HEK293 (cell line): ENCODE measurements around the gene UNK.
A peak's percentile ranks its signal among the peaks of the same experiment; 100 is the strongest.

Source experiments
- CTCF ChIA-PET: fragments of 350-600 bp; formaldehyde crosslinking; extraction: SDS; loops from one replicate; lab custom pipeline; 2021; ENCODE audit warnings: antibody characterized with exemption; lab: Yijun Ruan, JAX
- POLR2A ChIA-PET: fragments of 300-600 bp; formaldehyde crosslinking; extraction: SDS; loops from one replicate; lab custom pipeline; 2020; ENCODE audit warnings: antibody characterized with exemption, inconsistent platforms; lab: Yijun Ruan, JAX
- H3K27ac ChIP-seq: fragments of 200-500 bp; sonication (Bioruptor generic); 2 replicates; pipeline ENCODE4 v1.5.1; 2014; ENCODE audit warnings: low read depth, low read length, control low read depth, inconsistent platforms; ENCODE audit errors: extremely low read depth
- H3K36me3 ChIP-seq, 2 experiments: fragments of 200-500 bp in 1 of 2; sonication (Bioruptor generic) in 1 of 2; 1 replicate in 1 of 2; 2 replicates in 1 of 2; pipeline ENCODE4 v1.5.1; 2014 to 2017; ENCODE audit warnings: inconsistent platforms in 2 of 2, low read length in 2 of 2; ENCODE audit not compliant: control insufficient read depth in 2 of 2, insufficient read depth in 1 of 2
- H3K4me1 ChIP-seq: fragments of 200-500 bp; sonication (Bioruptor generic); 2 replicates; pipeline ENCODE4 v1.5.1; 2014; ENCODE audit warnings: mild to moderate bottlenecking, low read length, inconsistent platforms; ENCODE audit not compliant: control insufficient read depth, insufficient read depth
- H3K4me3 ChIP-seq: 2 replicates; pipeline ENCODE4 v1.5.1; 2011; ENCODE audit warnings: low read depth, mild to moderate bottlenecking, control low read depth, low read length, moderate library complexity
- H3K9me3 ChIP-seq: fragments of 200-500 bp; sonication (Bioruptor generic); 2 replicates; pipeline ENCODE4 v1.5.1; 2014; ENCODE audit warnings: low read depth, low read length, inconsistent platforms; ENCODE audit not compliant: control insufficient read depth, insufficient read depth
- GFI1B ChIP-seq: fragments of 450-650 bp; formaldehyde crosslinking; IDR thresholded peaks from 2 replicates; pipeline ENCODE4 v1.5.1; 2016; ENCODE audit warnings: missing biosample characterization, missing genetic modification characterization
- KLF9 ChIP-seq: fragments of 450-650 bp; formaldehyde crosslinking; IDR thresholded peaks from 2 replicates; pipeline ENCODE4 v1.5.1; 2016; ENCODE audit warnings: missing biosample characterization, missing genetic modification characterization, low read depth
- OSR2 ChIP-seq: fragments of 450-650 bp; formaldehyde crosslinking; IDR thresholded peaks from 2 replicates; pipeline ENCODE4 v1.5.1; 2016; ENCODE audit warnings: missing biosample characterization, missing genetic modification characterization
- OVOL3 ChIP-seq: fragments of 450-650 bp; formaldehyde crosslinking; IDR thresholded peaks from 2 replicates; pipeline ENCODE4 v1.5.1; 2016; ENCODE audit warnings: missing biosample characterization, missing genetic modification characterization
- SP3 ChIP-seq: fragments of 450-650 bp; formaldehyde crosslinking; IDR thresholded peaks from 2 replicates; pipeline ENCODE4 v1.5.1; 2016; ENCODE audit warnings: missing biosample characterization, missing genetic modification characterization
- SP7 ChIP-seq: fragments of 450-650 bp; formaldehyde crosslinking; IDR thresholded peaks from 2 replicates; pipeline ENCODE4 v1.5.1; 2016; ENCODE audit warnings: missing biosample characterization, missing genetic modification characterization
- ZBTB48 ChIP-seq: fragments of 450-650 bp; formaldehyde crosslinking; IDR thresholded peaks from 2 replicates; pipeline ENCODE4 v1.5.1; 2016; ENCODE audit warnings: missing biosample characterization, missing genetic modification characterization
- ZEB2 ChIP-seq: fragments of 450-650 bp; formaldehyde crosslinking; IDR thresholded peaks from 2 replicates; pipeline ENCODE4 v1.5.1; 2016; ENCODE audit warnings: missing biosample characterization, missing genetic modification characterization
- ZIC2 ChIP-seq: fragments of 450-650 bp; formaldehyde crosslinking; IDR thresholded peaks from 2 replicates; pipeline ENCODE4 v1.5.1; 2016; ENCODE audit warnings: missing biosample characterization, missing genetic modification characterization
- ZNF112 ChIP-seq: fragments of 450-650 bp; formaldehyde crosslinking; IDR thresholded peaks from 2 replicates; pipeline ENCODE4 v1.5.0; 2017; ENCODE audit warnings: missing biosample characterization, missing genetic modification characterization
- ZNF324 ChIP-seq: fragments of 450-650 bp; formaldehyde crosslinking; IDR thresholded peaks from 2 replicates; pipeline ENCODE4 v1.5.1; 2016; ENCODE audit warnings: missing biosample characterization, missing genetic modification characterization
- ZNF366 ChIP-seq: fragments of 450-650 bp; formaldehyde crosslinking; conservative IDR thresholded peaks from 2 replicates; pipeline ENCODE4 v1.5.1; 2016; ENCODE audit warnings: missing biosample characterization, missing genetic modification characterization
- ZNF473 ChIP-seq: fragments of 450-650 bp; formaldehyde crosslinking; IDR thresholded peaks from 2 replicates; pipeline ENCODE4 v1.5.1; 2017; ENCODE audit warnings: missing biosample characterization, missing genetic modification characterization
- ZNF514 ChIP-seq: fragments of 450-650 bp; formaldehyde crosslinking; IDR thresholded peaks from 2 replicates; pipeline ENCODE4 v1.5.1; 2016; ENCODE audit warnings: missing biosample characterization, missing genetic modification characterization
- ZNF544 ChIP-seq: fragments of 450-650 bp; formaldehyde crosslinking; IDR thresholded peaks from 2 replicates; pipeline ENCODE4 v1.5.0; 2017; ENCODE audit warnings: missing biosample characterization, missing genetic modification characterization
- ZNF549 ChIP-seq: fragments of 450-650 bp; IDR thresholded peaks from 2 replicates; pipeline ENCODE4 v1.5.1; 2018; ENCODE audit warnings: missing biosample characterization, missing genetic modification characterization, mild to moderate bottlenecking, inconsistent platforms, moderate library complexity
- ZNF600 ChIP-seq: fragments of 450-650 bp; formaldehyde crosslinking; IDR thresholded peaks from 2 replicates; pipeline ENCODE4 v1.5.1; 2016; ENCODE audit warnings: missing biosample characterization, missing genetic modification characterization
- ZNF621 ChIP-seq: fragments of 450-650 bp; formaldehyde crosslinking; IDR thresholded peaks from 2 replicates; pipeline ENCODE4 v1.5.1; 2017; ENCODE audit warnings: missing biosample characterization, missing genetic modification characterization
- ZNF768 ChIP-seq: fragments of 450-650 bp; formaldehyde crosslinking; IDR thresholded peaks from 2 replicates; pipeline ENCODE4 v1.5.1; 2018; ENCODE audit warnings: missing biosample characterization, mild to moderate bottlenecking, missing genetic modification characterization
- ZNF776 ChIP-seq: fragments of 450-650 bp; formaldehyde crosslinking; IDR thresholded peaks from 2 replicates; pipeline ENCODE4 v1.5.0; 2017; ENCODE audit warnings: missing biosample characterization, missing genetic modification characterization, borderline replicate concordance
- ZNF830 ChIP-seq: fragments of 450-650 bp; IDR thresholded peaks from 2 replicates; pipeline ENCODE4 v1.5.0; 2018; ENCODE audit warnings: missing biosample characterization, missing genetic modification characterization, low read depth, mild to moderate bottlenecking, moderate library complexity
- TF ChIP-seq, protein P1 (sequence below): fragments of 450-650 bp; formaldehyde crosslinking; IDR thresholded peaks from 2 replicates; pipeline ENCODE4 v1.5.1; 2016; ENCODE audit warnings: missing biosample characterization, missing genetic modification characterization
- TF ChIP-seq, protein P2 (sequence below): fragments of 450-650 bp; formaldehyde crosslinking; IDR thresholded peaks from 2 replicates; pipeline ENCODE4 v1.5.1; 2016; ENCODE audit warnings: missing biosample characterization, missing genetic modification characterization, low read depth

Gene UNK

DNA sequence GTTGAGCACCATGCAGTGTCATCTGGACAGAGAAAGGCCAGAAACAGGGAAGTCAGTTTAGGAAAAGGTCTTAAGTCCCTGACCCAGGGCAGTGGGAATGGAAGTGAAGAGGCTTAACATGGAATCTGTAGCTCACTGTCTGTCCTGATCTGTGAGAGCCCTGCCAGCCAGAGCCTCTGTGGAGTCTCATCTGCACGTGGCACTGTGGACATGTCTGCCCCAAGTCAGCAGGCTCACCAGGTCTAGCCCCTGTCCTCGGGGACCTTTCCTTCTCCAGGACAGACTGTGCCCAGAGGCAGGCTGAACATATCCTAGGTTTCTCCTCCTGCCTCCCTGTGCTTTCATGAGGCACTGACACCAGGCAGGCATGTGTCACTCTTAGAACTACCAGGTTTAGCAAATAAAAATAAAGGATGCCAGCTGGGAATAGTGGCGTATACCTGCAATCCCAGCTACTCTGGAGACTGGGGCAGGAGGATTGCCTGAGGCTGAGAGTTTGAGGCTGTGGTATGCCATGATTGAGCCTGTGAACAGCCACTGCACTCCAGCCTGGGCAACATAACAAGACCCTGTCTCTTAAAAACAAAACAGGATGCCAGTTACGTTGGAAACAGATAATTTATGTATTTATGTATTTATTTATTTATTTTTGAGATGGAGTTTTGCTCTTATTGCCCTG lies 22.4 kb downstream of the UNK start:
- no peak for TF ChIP-seq SP3 (tag by site-specific recombination)
- no peak for TF ChIP-seq ZNF776 (tag by site-specific recombination)
- no peak for TF ChIP-seq ZNF621 (tag by site-specific recombination)
- no peak for TF ChIP-seq ZEB2
- no peak for TF ChIP-seq ZNF544
- no peak for TF ChIP-seq ZNF768 (tag by site-specific recombination)
- TF ChIP-seq ZBTB48 (tag by site-specific recombination), result no peak
- no peak for TF ChIP-seq ZNF600 (tag by site-specific recombination)
- TF ChIP-seq ZNF830 (tag by site-specific recombination), result no peak
- no peak for TF ChIP-seq OSR2
- TF ChIP-seq, protein P1, sequence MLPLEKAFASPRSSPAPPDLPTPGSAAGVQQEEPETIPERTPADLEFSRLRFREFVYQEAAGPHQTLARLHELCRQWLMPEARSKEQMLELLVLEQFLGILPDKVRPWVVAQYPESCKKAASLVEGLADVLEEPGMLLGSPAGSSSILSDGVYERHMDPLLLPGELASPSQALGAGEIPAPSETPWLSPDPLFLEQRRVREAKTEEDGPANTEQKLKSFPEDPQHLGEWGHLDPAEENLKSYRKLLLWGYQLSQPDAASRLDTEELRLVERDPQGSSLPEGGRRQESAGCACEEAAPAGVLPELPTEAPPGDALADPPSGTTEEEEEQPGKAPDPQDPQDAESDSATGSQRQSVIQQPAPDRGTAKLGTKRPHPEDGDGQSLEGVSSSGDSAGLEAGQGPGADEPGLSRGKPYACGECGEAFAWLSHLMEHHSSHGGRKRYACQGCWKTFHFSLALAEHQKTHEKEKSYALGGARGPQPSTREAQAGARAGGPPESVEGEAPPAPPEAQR (tag by site-specific recombination), result no peak
- TF ChIP-seq KLF9 (tag by site-specific recombination), result no peak
- TF ChIP-seq ZNF112, result no peak
- TF ChIP-seq OVOL3 (tag by site-specific recombination), result no peak
- TF ChIP-seq, protein P2, sequence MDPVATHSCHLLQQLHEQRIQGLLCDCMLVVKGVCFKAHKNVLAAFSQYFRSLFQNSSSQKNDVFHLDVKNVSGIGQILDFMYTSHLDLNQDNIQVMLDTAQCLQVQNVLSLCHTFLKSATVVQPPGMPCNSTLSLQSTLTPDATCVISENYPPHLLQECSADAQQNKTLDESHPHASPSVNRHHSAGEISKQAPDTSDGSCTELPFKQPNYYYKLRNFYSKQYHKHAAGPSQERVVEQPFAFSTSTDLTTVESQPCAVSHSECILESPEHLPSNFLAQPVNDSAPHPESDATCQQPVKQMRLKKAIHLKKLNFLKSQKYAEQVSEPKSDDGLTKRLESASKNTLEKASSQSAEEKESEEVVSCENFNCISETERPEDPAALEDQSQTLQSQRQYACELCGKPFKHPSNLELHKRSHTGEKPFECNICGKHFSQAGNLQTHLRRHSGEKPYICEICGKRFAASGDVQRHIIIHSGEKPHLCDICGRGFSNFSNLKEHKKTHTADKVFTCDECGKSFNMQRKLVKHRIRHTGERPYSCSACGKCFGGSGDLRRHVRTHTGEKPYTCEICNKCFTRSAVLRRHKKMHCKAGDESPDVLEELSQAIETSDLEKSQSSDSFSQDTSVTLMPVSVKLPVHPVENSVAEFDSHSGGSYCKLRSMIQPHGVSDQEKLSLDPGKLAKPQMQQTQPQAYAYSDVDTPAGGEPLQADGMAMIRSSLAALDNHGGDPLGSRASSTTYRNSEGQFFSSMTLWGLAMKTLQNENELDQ (tag by site-specific recombination), result no peak
- TF ChIP-seq ZNF549 (tag by site-specific recombination), result no peak
- no peak for TF ChIP-seq ZNF324 (tag by site-specific recombination)
- no peak for TF ChIP-seq ZNF473 (tag by site-specific recombination)
- TF ChIP-seq SP7 (tag by site-specific recombination), result no peak
- Histone ChIP-seq H3K4me3 (no peak overlapping the region), H3K36me3 (peaks cover 13 to 41% of the 10 kb centered on the region in 2 experiments; a peak in 2 of 3 replicates), H3K27ac (peak overlapping the region; percentile 46; the same call in 1 of the 2 replicates), H3K4me1 (peaks cover 9% of the 10 kb centered on the region), H3K9me3 (no peaks in the 10 kb centered on the region)
- ChIA-PET POLR2A (interaction anchor here (0.5 to 2.8 kb wide), 6 partner anchors 10 to 703 kb away, joined by 3 to 10 read pairs (median 4); partner anchors contain the start of gene WBP2), CTCF (interaction anchor here (0.6 to 1.6 kb wide), 3 partner anchors 34 to 204 kb away, joined by 3 to 5 read pairs (median 4); no protein-coding TSS in a partner anchor)

DNA sequence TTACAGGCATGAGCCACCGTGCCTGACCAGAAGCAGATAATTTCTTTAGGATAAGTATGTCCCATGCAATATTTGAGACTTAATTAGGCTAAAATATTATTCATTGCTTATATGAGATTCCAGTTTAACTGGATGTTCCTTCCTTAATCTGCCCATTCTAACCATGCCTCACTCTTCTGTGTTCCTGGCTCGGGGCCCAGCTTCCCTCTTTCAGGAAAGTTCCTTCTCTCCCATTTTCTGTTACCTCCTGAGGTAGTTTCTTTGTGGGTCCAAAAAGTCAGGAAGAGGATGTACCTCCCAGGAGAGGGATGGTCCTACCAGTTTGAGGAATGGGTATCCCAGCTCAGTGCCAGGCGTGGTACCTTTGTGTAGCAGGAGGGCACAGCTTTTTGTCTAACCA lies 23.3 kb downstream of the UNK start:
- POLR2A ChIA-PET, result interaction anchor here (0.6 to 2.8 kb wide), 3 partner anchors 12 to 32 kb away, joined by 4 to 19 read pairs (median 10); no protein-coding TSS in a partner anchor
- no peak for TF ChIP-seq GFI1B
- no peak for TF ChIP-seq ZIC2
- peak; percentile 14; the same call in 1 of the 2 replicates for TF ChIP-seq ZNF366 (tag by site-specific recombination)
- TF ChIP-seq ZNF514 (tag by site-specific recombination), result no peak
- CTCF ChIA-PET, result interaction anchor here (1.2 to 1.8 kb wide), 3 partner anchors 20 to 37 kb away, joined by 4 to 10 read pairs (median 5); no protein-coding TSS in a partner anchor
- H3K27ac ChIP-seq, result 0 out of 2 replicates have a peak overlapping the region, but pooled peaks have one; percentile 74
- peaks cover 15 to 45% of the 10 kb centered on the region in 2 experiments for H3K36me3 ChIP-seq
- H3K9me3 ChIP-seq, result no peaks in the 10 kb centered on the region
- peaks cover 9% of the 10 kb centered on the region for H3K4me1 ChIP-seq
- H3K4me3 ChIP-seq, result no peak overlapping the region
